Immature natural killer cell (primary cell): ENCODE measurements around the gene CLDN16. TPM values are rescaled to one million over a fixed set of nuclear protein-coding genes. Genes with fewer than 3 reads are reported as not detected.

Source experiments
- DNase-seq, 3 donors: peaks; one replicate each; pipeline ENCODE4 v3.0.0; 2022; ENCODE audit warnings: mixed read lengths in 1 of 3
- H3K27ac Mint-ChIP-seq, 6 donors: one replicate each; pipeline ENCODE4 v1.8.0; 2020; ENCODE audit warnings: mixed read lengths in 6 of 6, mild to moderate bottlenecking in 5 of 6, inconsistent platforms in 4 of 6, moderate library complexity in 3 of 6
- H3K27me3 Mint-ChIP-seq, 3 donors: one replicate each; pipeline ENCODE4 v1.8.0; 2020 to 2021; ENCODE audit warnings: low read depth in 3 of 3, mild to moderate bottlenecking in 3 of 3, mixed read lengths in 3 of 3, moderate library complexity in 3 of 3, inconsistent platforms in 1 of 3
- H3K36me3 Mint-ChIP-seq, 3 donors: one replicate each; pipeline ENCODE4 v1.8.0; 2020; ENCODE audit warnings: mixed read lengths in 3 of 3, inconsistent platforms in 2 of 3, mild to moderate bottlenecking in 2 of 3
- H3K4me1 Mint-ChIP-seq, 2 donors: one replicate each; pipeline ENCODE4 v1.8.0; 2020; ENCODE audit warnings: inconsistent platforms in 2 of 2, mild to moderate bottlenecking in 2 of 2, mixed read lengths in 2 of 2, moderate library complexity in 1 of 2
- H3K4me3 Mint-ChIP-seq, 5 donors: one replicate each; pipeline ENCODE4 v1.8.0; 2020; ENCODE audit warnings: mild to moderate bottlenecking in 5 of 5, mixed read lengths in 5 of 5, inconsistent platforms in 3 of 5, moderate library complexity in 3 of 5
- H3K9me3 Mint-ChIP-seq, 6 donors: one replicate each; pipeline ENCODE4 v1.8.0; 2020; ENCODE audit warnings: mild to moderate bottlenecking in 6 of 6, mixed read lengths in 6 of 6, inconsistent platforms in 4 of 6, moderate library complexity in 3 of 6
- polyA plus RNA-seq, 3 donors: library from polyadenylated mRNA; unstranded; fragments of 300-500 nt; fragmentation: Illumina TruSeq; gene quantifications; one replicate each; pipeline ENCODE4 v1.2.3, GENCODE V29; 2021

The CLDN16 gene
- polyA plus RNA-seq, 3 donors from 2014 or later = not detected

- Mint-ChIP-seq H3K9me3 (peaks cover 0 to 8% (median under 1%) of the 10 kb centered on the region in 6 donors), H3K4me3 (no peak overlapping the region), H3K36me3 (no peaks in the 10 kb centered on the region), H3K27ac (no peak overlapping the region), H3K27me3 (peaks cover 0 to 4% (median under 1%) of the 10 kb centered on the region in 3 donors), H3K4me1 (no peaks in the 10 kb centered on the region)
- DNase-seq = no peak
These were observed 25.7 kb upstream of the CLDN16 start for GRCh38 chr3:190362258-190362657.

- Mint-ChIP-seq H3K36me3 (no peaks in the 10 kb centered on the region), H3K4me3 (no peak overlapping the region), H3K9me3 (peaks cover 0 to 8% (median 0%) of the 10 kb centered on the region in 6 donors), H3K4me1 (no peaks in the 10 kb centered on the region), H3K27ac (no peak overlapping the region), H3K27me3 (peaks cover 0 to 4% (median 0%) of the 10 kb centered on the region in 3 donors)
- DNase-seq = no peak
These were observed 21.8 kb upstream of the CLDN16 start for GRCh38 chr3:190366133-190366532.

DNA sequence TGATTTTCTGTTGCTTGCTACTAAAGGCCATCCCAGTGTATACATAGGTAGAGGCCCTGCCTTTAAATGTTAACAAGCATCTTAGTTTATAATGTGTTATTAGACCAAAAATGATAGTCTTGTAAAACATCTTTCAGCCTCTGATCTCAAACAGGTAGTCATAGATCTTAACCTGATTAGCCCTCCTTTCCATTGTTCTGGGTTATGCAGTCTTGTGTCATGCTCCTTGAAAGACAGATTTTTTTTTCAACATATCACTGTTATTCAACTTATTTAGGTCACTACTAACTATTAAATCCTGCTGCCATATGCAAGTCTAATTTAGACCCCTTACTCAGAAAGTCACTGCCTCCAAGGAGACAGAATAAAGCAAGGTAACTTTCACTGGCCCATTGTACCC lies 19.1 kb upstream of the CLDN16 start:
- H3K36me3 Mint-ChIP-seq = no peaks in the 10 kb centered on the region
- peaks cover 0 to 8% (median 0%) of the 10 kb centered on the region in 6 donors for H3K9me3 Mint-ChIP-seq
- no peak for DNase-seq
- no peak overlapping the region for H3K4me3 Mint-ChIP-seq
- H3K27ac Mint-ChIP-seq = no peak overlapping the region
- no peaks in the 10 kb centered on the region for H3K4me1 Mint-ChIP-seq
- H3K27me3 Mint-ChIP-seq = peaks cover 0 to 3% (median 0%) of the 10 kb centered on the region in 3 donors

DNA sequence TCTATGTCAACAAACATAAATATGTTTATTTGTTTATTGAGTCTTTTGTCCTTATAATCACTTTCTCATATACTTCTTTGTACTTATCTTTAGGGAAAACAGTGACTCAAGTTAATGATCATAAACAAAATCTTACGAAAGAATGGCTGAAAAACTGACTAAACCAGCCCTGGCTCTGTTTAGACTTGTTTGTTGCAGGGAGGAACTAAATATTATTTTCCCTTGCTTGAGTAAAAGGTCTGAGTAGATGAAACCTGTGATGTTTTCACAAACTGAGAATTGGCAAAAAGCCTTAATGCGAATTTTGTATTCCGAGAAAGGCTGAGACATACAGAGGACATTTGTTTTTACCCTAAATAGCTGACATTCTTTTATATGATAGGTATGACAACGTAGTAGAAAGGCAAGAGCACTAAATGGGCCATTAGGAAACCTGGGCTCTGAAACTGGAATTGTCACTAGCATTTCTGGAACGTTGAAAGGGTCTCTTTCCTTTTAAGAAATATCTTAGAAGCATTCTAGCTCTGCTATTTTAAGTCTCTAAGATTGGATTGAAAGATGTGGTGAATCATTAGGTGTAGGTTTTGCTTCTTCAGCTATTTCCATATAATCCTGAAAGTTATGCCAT lies 18.2 kb upstream of the CLDN16 start:
- Mint-ChIP-seq H3K9me3 (peaks cover 0 to 4% (median 2%) of the 10 kb centered on the region in 6 donors), H3K4me1 (no peaks in the 10 kb centered on the region), H3K4me3 (no peak overlapping the region), H3K27me3 (peaks cover 0 to 3% (median 0%) of the 10 kb centered on the region in 3 donors), H3K36me3 (no peaks in the 10 kb centered on the region), H3K27ac (no peak overlapping the region)
- DNase-seq = no peak

GRCh38 chr3:190370369-190370768 lies 17.6 kb upstream of the CLDN16 start:
- Mint-ChIP-seq H3K4me1 (no peaks in the 10 kb centered on the region), H3K9me3 (peaks cover 0 to 3% (median under 1%) of the 10 kb centered on the region in 6 donors), H3K27ac (no peak overlapping the region), H3K36me3 (no peaks in the 10 kb centered on the region), H3K27me3 (no peaks in the 10 kb centered on the region), H3K4me3 (no peak overlapping the region)
- no peak for DNase-seq

GRCh38 chr3:190371152-190371551 lies 16.8 kb upstream of the CLDN16 start:
- DNase-seq = no peak
- H3K27ac Mint-ChIP-seq = no peak overlapping the region
- no peak overlapping the region for H3K4me3 Mint-ChIP-seq
- peaks cover 0 to under 1% (median 0%) of the 10 kb centered on the region in 3 donors for H3K27me3 Mint-ChIP-seq
- no peaks in the 10 kb centered on the region for H3K36me3 Mint-ChIP-seq
- H3K9me3 Mint-ChIP-seq = peaks cover 0 to 4% (median under 1%) of the 10 kb centered on the region in 6 donors
- no peaks in the 10 kb centered on the region for H3K4me1 Mint-ChIP-seq

- Mint-ChIP-seq H3K27me3 (peaks cover 0 to 2% (median 0%) of the 10 kb centered on the region in 3 donors), H3K27ac (no peak overlapping the region), H3K36me3 (no peaks in the 10 kb centered on the region), H3K4me1 (no peaks in the 10 kb centered on the region), H3K9me3 (peaks cover 0 to 7% (median 2%) of the 10 kb centered on the region in 6 donors), H3K4me3 (no peak overlapping the region)
- no peak for DNase-seq
These were observed 12.7 kb upstream of the CLDN16 start for GRCh38 chr3:190375246-190375645.

GRCh38 chr3:190375671-190376070 lies 12.3 kb upstream of the CLDN16 start:
- Mint-ChIP-seq H3K4me1 (no peaks in the 10 kb centered on the region), H3K9me3 (peaks cover 0 to 7% (median 2%) of the 10 kb centered on the region in 6 donors), H3K4me3 (no peak overlapping the region), H3K36me3 (no peaks in the 10 kb centered on the region), H3K27ac (no peak overlapping the region), H3K27me3 (peaks cover 0 to 2% (median 0%) of the 10 kb centered on the region in 3 donors)
- no peak for DNase-seq

DNA sequence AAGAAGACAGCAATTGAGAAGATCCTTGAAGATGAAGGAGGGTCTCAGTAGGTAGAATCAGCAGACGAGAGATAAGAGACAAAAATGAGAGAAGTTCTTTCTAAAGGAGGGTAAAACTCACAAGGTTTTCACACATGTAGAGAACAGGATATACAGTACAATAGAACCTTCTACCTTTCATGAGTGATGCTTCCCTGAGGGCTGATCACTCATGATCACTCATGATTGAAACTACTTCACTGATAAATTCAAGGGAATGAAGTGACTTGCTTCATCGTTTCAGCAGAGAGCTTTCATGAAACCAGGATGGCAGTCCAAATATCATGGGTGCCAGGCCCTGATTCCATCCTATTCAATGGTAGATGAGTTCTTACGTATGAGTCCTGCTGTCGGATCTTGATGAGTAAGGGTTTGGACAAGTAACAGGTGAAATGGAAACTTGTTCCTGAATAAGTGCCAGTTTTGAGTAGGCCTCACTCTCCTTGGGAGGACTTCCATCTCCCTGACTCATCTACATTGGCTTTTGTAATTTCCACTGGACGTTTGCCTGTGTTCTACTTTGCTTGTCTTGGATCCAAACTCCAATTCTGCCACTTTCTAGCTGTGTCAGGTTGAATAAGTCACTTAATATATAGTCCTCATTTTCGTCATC lies 9.6 kb upstream of the CLDN16 start:
- DNase-seq = no peak
- Mint-ChIP-seq H3K9me3 (peaks cover 0 to 7% (median 3%) of the 10 kb centered on the region in 6 donors), H3K4me1 (no peaks in the 10 kb centered on the region), H3K27ac (no peak overlapping the region), H3K27me3 (peaks cover 0 to 5% (median 0%) of the 10 kb centered on the region in 3 donors), H3K4me3 (no peak overlapping the region), H3K36me3 (no peaks in the 10 kb centered on the region)

GRCh38 chr3:190380184-190380583 lies 7.8 kb upstream of the CLDN16 start:
- Mint-ChIP-seq H3K9me3 (peaks cover 0 to 6% (median 2%) of the 10 kb centered on the region in 6 donors), H3K27me3 (peaks cover 0 to 5% (median 2%) of the 10 kb centered on the region in 3 donors), H3K27ac (no peak overlapping the region)

DNA sequence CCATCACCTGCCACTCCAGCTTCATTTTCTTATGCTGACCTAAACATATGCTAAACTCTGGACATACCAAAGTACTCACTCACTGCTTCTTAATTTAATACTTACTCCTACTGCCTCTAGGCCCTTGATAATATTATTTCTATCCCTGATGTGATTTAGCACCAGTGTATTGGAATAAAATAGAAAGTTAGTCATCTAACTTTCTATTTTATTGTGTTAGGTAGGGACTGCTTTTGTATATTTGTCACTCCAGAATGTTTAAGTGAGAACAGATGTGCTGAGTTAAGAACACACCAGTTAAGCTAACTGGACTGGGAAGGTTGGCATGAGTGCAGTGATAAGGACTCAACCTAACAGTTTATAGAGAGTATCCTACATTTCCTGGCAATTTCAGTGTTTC lies 6.5 kb upstream of the CLDN16 start:
- DNase-seq = no peak
- Mint-ChIP-seq H3K27ac (no peak overlapping the region), H3K9me3 (peaks cover 0 to 6% (median 1%) of the 10 kb centered on the region in 6 donors), H3K4me3 (no peak overlapping the region), H3K27me3 (peaks cover 0 to 3% (median 2%) of the 10 kb centered on the region in 3 donors), H3K36me3 (no peaks in the 10 kb centered on the region), H3K4me1 (no peaks in the 10 kb centered on the region)

More at GRCh38 chr3:190380184-190380583, 7.8 kb upstream of the CLDN16 start:
- Mint-ChIP-seq H3K4me1 (no peaks in the 10 kb centered on the region), H3K36me3 (no peaks in the 10 kb centered on the region), H3K4me3 (no peak overlapping the region)
- no peak for DNase-seq

- Mint-ChIP-seq H3K4me1 (no peaks in the 10 kb centered on the region), H3K36me3 (no peaks in the 10 kb centered on the region), H3K9me3 (peaks cover 0 to 6% (median 1%) of the 10 kb centered on the region in 6 donors), H3K4me3 (no peak overlapping the region), H3K27ac (no peak overlapping the region), H3K27me3 (peaks cover 0 to 3% (median 2%) of the 10 kb centered on the region in 3 donors)
- no peak for DNase-seq
These were observed 5.9 kb upstream of the CLDN16 start for GRCh38 chr3:190382082-190382481.

GRCh38 chr3:190384309-190384756 lies 3.6 kb upstream of the CLDN16 start:
- no peaks in the 10 kb centered on the region for H3K4me1 Mint-ChIP-seq
- H3K27me3 Mint-ChIP-seq = peaks cover 0 to 5% (median 3%) of the 10 kb centered on the region in 3 donors
- no peaks in the 10 kb centered on the region for H3K36me3 Mint-ChIP-seq
- no peak overlapping the region for H3K4me3 Mint-ChIP-seq
- DNase-seq = no peak
- no peak overlapping the region for H3K27ac Mint-ChIP-seq
- H3K9me3 Mint-ChIP-seq = peaks cover 0 to 6% (median 0%) of the 10 kb centered on the region in 6 donors
